H9 (cell line): ENCODE measurements around the gene KCNMB1. TPM values are rescaled to one million over a fixed set of nuclear protein-coding genes. Genes with fewer than 3 reads are reported as not detected.

Source experiments
- DNase-seq: peaks from one replicate; pipeline ENCODE4 v3.0.0-alpha.2; 2017
- H2AFZ ChIP-seq: one replicate; pipeline ENCODE4 v1.6.1; 2013; ENCODE audit warnings: mild to moderate bottlenecking, low read length, control low read depth, moderate library complexity
- H2AK5ac ChIP-seq: 2 replicates; pipeline ENCODE4 v1.6.1; 2013; ENCODE audit warnings: low read length, control low read depth, mixed read lengths; ENCODE audit not compliant: insufficient read length
- H2BK120ac ChIP-seq: one replicate; pipeline ENCODE4 v1.6.1; 2013; ENCODE audit warnings: low read depth, mild to moderate bottlenecking, low read length, control low read depth, inconsistent platforms; ENCODE audit not compliant: poor library complexity, severe bottlenecking
- H2BK12ac ChIP-seq: 2 replicates; pipeline ENCODE4 v1.6.1; 2013; ENCODE audit warnings: low read length, control low read depth, mixed read lengths, low read depth; ENCODE audit not compliant: insufficient read length
- H2BK15ac ChIP-seq: 2 replicates; pipeline ENCODE4 v1.6.1; 2013; ENCODE audit warnings: low read depth, low read length, control low read depth
- H2BK20ac ChIP-seq: one replicate; pipeline ENCODE4 v1.6.1; 2013; ENCODE audit warnings: low read depth, mild to moderate bottlenecking, low read length, control low read depth, inconsistent platforms; ENCODE audit not compliant: poor library complexity, severe bottlenecking
- H2BK5ac ChIP-seq: 2 replicates; pipeline ENCODE4 v1.6.1; 2013; ENCODE audit warnings: low read length, control low read depth, mixed read lengths; ENCODE audit not compliant: insufficient read length
- H3K14ac ChIP-seq: 2 replicates; pipeline ENCODE4 v1.6.1; 2013; ENCODE audit warnings: low read length, control low read depth; ENCODE audit not compliant: insufficient read depth
- H3K18ac ChIP-seq: 2 replicates; pipeline ENCODE4 v1.6.1; 2013; ENCODE audit warnings: low read depth, mild to moderate bottlenecking, mixed read lengths, low read length, control low read depth; ENCODE audit not compliant: insufficient read length
- H3K23ac ChIP-seq: 2 replicates; pipeline ENCODE4 v1.6.1; 2013; ENCODE audit warnings: low read length, control low read depth, mixed read lengths, low read depth; ENCODE audit not compliant: insufficient read length
- H3K23me2 ChIP-seq: 2 replicates; pipeline ENCODE4 v1.6.1; 2013; ENCODE audit warnings: low read depth, mild to moderate bottlenecking, mixed read lengths, low read length, control low read depth; ENCODE audit not compliant: insufficient read length, poor library complexity, severe bottlenecking
- H3K27ac ChIP-seq: 2 replicates; pipeline ENCODE4 v1.5.1; 2013; ENCODE audit warnings: low read length, control low read depth, mixed read lengths, low read depth; ENCODE audit not compliant: insufficient read length
- H3K27me3 ChIP-seq: 2 replicates; pipeline ENCODE4 v1.6.1; 2013; ENCODE audit warnings: low read length, control low read depth, inconsistent platforms; ENCODE audit not compliant: insufficient read depth
- H3K4ac ChIP-seq: 2 replicates; pipeline ENCODE4 v1.6.1; 2013; ENCODE audit warnings: low read depth, mild to moderate bottlenecking, control low read depth, inconsistent platforms, low read length, moderate library complexity
- H3K4me1 ChIP-seq: 2 replicates; pipeline ENCODE4 v1.6.1; 2013; ENCODE audit warnings: low read length, control low read depth, inconsistent platforms; ENCODE audit not compliant: insufficient read depth
- H3K4me2 ChIP-seq: 2 replicates; pipeline ENCODE4 v1.6.1; 2013; ENCODE audit warnings: low read length, control low read depth, mixed read lengths; ENCODE audit not compliant: insufficient read length, insufficient read depth
- H3K56ac ChIP-seq: 2 replicates; pipeline ENCODE4 v1.6.1; 2013; ENCODE audit warnings: low read depth, mild to moderate bottlenecking, mixed read lengths, low read length, control low read depth; ENCODE audit not compliant: insufficient read length
- H3K79me1 ChIP-seq: 2 replicates; pipeline ENCODE4 v1.6.1; 2013; ENCODE audit warnings: low read depth, mild to moderate bottlenecking, moderate library complexity, low read length, control low read depth, inconsistent platforms; ENCODE audit not compliant: insufficient read depth, poor library complexity, severe bottlenecking
- H3K79me2 ChIP-seq: 2 replicates; pipeline ENCODE4 v1.6.1; 2013; ENCODE audit warnings: low read length, control low read depth, inconsistent platforms; ENCODE audit not compliant: insufficient read depth
- H3K9ac ChIP-seq: 2 replicates; pipeline ENCODE4 v1.6.1; 2013; ENCODE audit warnings: low read length, control low read depth, mixed read lengths; ENCODE audit not compliant: insufficient read length; ENCODE audit errors: extremely low read depth
- H3K9me3 ChIP-seq: one replicate; pipeline ENCODE4 v1.6.1; 2013; ENCODE audit warnings: low read depth, low read length, inconsistent platforms; ENCODE audit not compliant: control insufficient read depth
- H3T11ph ChIP-seq: one replicate; pipeline ENCODE4 v1.6.1; 2013; ENCODE audit warnings: mild to moderate bottlenecking, low read length, control low read depth, inconsistent platforms
- H4K20me1 ChIP-seq: one replicate; pipeline ENCODE4 v1.6.1; 2013; ENCODE audit not compliant: control insufficient read depth, insufficient read length, insufficient read depth
- H4K5ac ChIP-seq: 2 replicates; pipeline ENCODE4 v1.6.1; 2013; ENCODE audit warnings: low read depth, mild to moderate bottlenecking, mixed read lengths, low read length, control low read depth; ENCODE audit not compliant: insufficient read length
- H4K8ac ChIP-seq: replicated peaks from 2 replicates; pipeline ENCODE4 v1.6.1; 2013; ENCODE audit warnings: low read length, control low read depth, mixed read lengths, low read depth; ENCODE audit not compliant: insufficient read length
- H4K91ac ChIP-seq: 2 replicates; pipeline ENCODE4 v1.6.1; 2013; ENCODE audit warnings: low read depth, mild to moderate bottlenecking, moderate library complexity, mixed read lengths, low read length, control low read depth; ENCODE audit not compliant: insufficient read length
- H3K27ac Mint-ChIP-seq, 3 experiments: 2 replicates in 2 of 3; 3 replicates in 1 of 3; pipeline ENCODE4 v1.8.0; 2020 to 2021; ENCODE audit warnings: mixed read lengths in 3 of 3, mild to moderate bottlenecking in 1 of 3, moderate library complexity in 1 of 3
- H3K27me3 Mint-ChIP-seq: 2 replicates; pipeline ENCODE4 v1.8.0; 2021; ENCODE audit warnings: low read depth, mild to moderate bottlenecking, moderate library complexity, mixed read lengths
- H3K36me3 Mint-ChIP-seq, 3 experiments: 2 replicates in 2 of 3; 3 replicates in 1 of 3; pipeline ENCODE4 v1.8.0; 2020 to 2021; ENCODE audit warnings: low read depth in 3 of 3, mixed read lengths in 3 of 3; ENCODE audit not compliant: insufficient read depth in 1 of 3
- H3K4me1 Mint-ChIP-seq, 2 experiments: 2 replicates each; pipeline ENCODE4 v1.8.0; 2020; ENCODE audit warnings: mixed read lengths in 2 of 2
- H3K4me3 Mint-ChIP-seq, 2 experiments: 2 replicates in 1 of 2; 3 replicates in 1 of 2; pipeline ENCODE4 v1.8.0; 2020 to 2021; ENCODE audit warnings: mild to moderate bottlenecking in 2 of 2, mixed read lengths in 2 of 2, moderate library complexity in 1 of 2
- H3K9me3 Mint-ChIP-seq, 2 experiments: 2 replicates in 1 of 2; 3 replicates in 1 of 2; pipeline ENCODE4 v1.8.0; 2020; ENCODE audit warnings: mild to moderate bottlenecking in 2 of 2, mixed read lengths in 2 of 2, moderate library complexity in 1 of 2
- WGBS: extraction: QIAGEN DNeasy Blood & Tissue Kit; methylation state at CpG from one replicate; pipeline ENCODE4 v1.1.7; 2013; ENCODE audit warnings: missing lambda C conversion rate, low lambda C conversion rate, mixed read lengths; ENCODE audit not compliant: insufficient read length; ENCODE audit errors: extremely low coverage; 5-methylcytosine and 5-hydroxymethylcytosine counted together
- total RNA-seq: library from RNA; stranded (reverse); gene quantifications from 2 replicates; pipeline ENCODE4 v1.2.1, GENCODE V29; 2021
- TF ChIP-seq, protein P1 (sequence below): fragments of 200-600 bp; sonication (generic); conservative IDR thresholded peaks from 3 replicates; pipeline ENCODE4 v1.8.0; 2021; ENCODE audit warnings: antibody characterized with exemption, mild to moderate bottlenecking

Gene KCNMB1
- total RNA-seq, 1 experiment from 2014 or later = 0.28 TPM

DNA sequence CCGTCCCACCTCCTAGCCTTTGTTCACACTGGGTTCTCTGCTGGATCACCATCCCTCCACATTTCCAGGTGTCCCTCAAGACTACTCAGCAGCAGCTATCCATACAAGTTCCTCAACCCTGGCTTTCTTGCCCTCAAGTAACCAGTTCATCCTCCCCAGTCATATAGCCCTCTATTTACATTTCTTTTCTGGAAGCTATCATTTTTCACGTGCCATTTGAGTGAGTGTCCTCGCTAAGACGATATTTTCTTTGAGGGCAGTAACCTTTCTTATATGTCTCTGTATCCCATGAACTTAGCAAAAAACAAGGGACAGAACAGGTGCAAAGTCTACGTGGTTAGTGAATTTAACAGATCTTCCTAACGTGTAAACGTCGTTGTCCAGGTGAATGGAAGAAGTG, 29.6 kb upstream of the KCNMB1 start:
- Histone ChIP-seq H3T11ph (no peak overlapping the region), H2BK15ac (no peak overlapping the region), H2BK20ac (no peak overlapping the region), H3K9ac (no peak overlapping the region), H2AK5ac (no peak overlapping the region), H3K18ac (no peak overlapping the region), H4K20me1 (no peaks in the 10 kb centered on the region), H3K27me3 (no peaks in the 10 kb centered on the region), H3K4ac (no peak overlapping the region), H3K79me1 (no peaks in the 10 kb centered on the region), H3K56ac (no peak overlapping the region), H2BK5ac (no peak overlapping the region), H3K4me2 (no peak overlapping the region), H4K8ac (no peak overlapping the region), H2AFZ (no peak overlapping the region), H2BK12ac (no peak overlapping the region), H3K14ac (no peak overlapping the region), H3K27ac (no peak overlapping the region), H3K79me2 (no peaks in the 10 kb centered on the region), H3K23me2 (no peaks in the 10 kb centered on the region), H3K9me3 (no peaks in the 10 kb centered on the region), H4K5ac (no peak overlapping the region), H3K4me1 (no peaks in the 10 kb centered on the region), H2BK120ac (no peak overlapping the region), H3K23ac (no peak overlapping the region), H4K91ac (no peak overlapping the region)
- H3K4me3 Mint-ChIP-seq = no peak overlapping the region
- no peaks in the 10 kb centered on the region for H3K9me3 Mint-ChIP-seq
- DNase-seq = no peak
- H3K27me3 Mint-ChIP-seq = no peaks in the 10 kb centered on the region; the same call in 1 of the 2 replicates
- H3K27ac Mint-ChIP-seq = no peak overlapping the region; a peak in 1 of 7 replicates
- no peaks in the 10 kb centered on the region for H3K36me3 Mint-ChIP-seq
- no CpG with 5 or more reads among the region's 8 CpGs for WGBS
- peaks cover 19 to 20% of the 10 kb centered on the region in 2 experiments for H3K4me1 Mint-ChIP-seq
- TF ChIP-seq, protein P1, sequence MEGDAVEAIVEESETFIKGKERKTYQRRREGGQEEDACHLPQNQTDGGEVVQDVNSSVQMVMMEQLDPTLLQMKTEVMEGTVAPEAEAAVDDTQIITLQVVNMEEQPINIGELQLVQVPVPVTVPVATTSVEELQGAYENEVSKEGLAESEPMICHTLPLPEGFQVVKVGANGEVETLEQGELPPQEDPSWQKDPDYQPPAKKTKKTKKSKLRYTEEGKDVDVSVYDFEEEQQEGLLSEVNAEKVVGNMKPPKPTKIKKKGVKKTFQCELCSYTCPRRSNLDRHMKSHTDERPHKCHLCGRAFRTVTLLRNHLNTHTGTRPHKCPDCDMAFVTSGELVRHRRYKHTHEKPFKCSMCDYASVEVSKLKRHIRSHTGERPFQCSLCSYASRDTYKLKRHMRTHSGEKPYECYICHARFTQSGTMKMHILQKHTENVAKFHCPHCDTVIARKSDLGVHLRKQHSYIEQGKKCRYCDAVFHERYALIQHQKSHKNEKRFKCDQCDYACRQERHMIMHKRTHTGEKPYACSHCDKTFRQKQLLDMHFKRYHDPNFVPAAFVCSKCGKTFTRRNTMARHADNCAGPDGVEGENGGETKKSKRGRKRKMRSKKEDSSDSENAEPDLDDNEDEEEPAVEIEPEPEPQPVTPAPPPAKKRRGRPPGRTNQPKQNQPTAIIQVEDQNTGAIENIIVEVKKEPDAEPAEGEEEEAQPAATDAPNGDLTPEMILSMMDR = no peak
